ENCODE measurements around the gene DHX36.

The DHX36 gene

DNA sequence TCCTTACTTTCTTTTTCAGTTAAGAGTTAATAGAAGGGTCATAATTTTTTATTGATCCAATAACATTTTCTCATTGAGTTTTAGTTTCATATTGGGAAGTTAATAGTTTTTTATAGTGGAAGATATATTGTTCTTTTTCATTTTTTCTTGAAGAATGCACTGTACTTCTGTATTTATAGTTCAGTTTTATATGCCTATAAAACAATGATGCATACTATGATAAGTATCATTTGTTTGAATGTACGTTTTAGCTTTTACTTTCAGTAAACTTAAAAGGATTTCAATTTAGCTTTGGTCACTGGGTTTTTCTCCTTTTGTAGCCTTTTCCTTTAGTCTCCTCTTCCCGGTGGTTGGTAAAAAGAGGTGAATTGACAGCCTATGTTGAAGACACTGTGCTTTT, 98.8 kb downstream of the DHX36 start:
- Histone ChIP-seq H3K36me3 (ENCODE audit: control insufficient read depth in 2 of 2, insufficient read depth in 1 of 2, low read length in 2 of 2) (peaks cover 0 to 16% of the 10 kb centered on the region in 2 experiments; a peak in 1 of 3 replicates), H3K4me1 (ENCODE audit: control insufficient read depth, insufficient read depth, low read length) (no peaks in the 10 kb centered on the region), H3K27ac (ENCODE audit: extremely low read depth, low read depth, low read length) (no peak overlapping the region), H3K9me3 (ENCODE audit: control insufficient read depth, insufficient read depth, low read depth, low read length) (no peaks in the 10 kb centered on the region), H3K4me3 (ENCODE audit: low read depth, low read length) (no peak overlapping the region)
- ChIA-PET POLR2A (no interaction called here), CTCF (interaction anchor here (0.7 kb wide), 1 partner anchor 751 kb away, joined by 3 read pairs; no protein-coding TSS in a partner anchor)
- no peak for TF ChIP-seq ZNF239 (tag by site-specific recombination; IDR thresholded peaks at IDR 0.05)
- no peak for TF ChIP-seq ZNF596 (tag by site-specific recombination; IDR thresholded peaks at IDR 0.05)
- no peak for TF ChIP-seq ZEB2 (tag by site-specific recombination; IDR thresholded peaks at IDR 0.05)
- TF ChIP-seq ZNF670 (tag by site-specific recombination; IDR thresholded peaks at IDR 0.05; ENCODE audit: low read depth), result no peak
- TF ChIP-seq ZNF629 (tag by site-specific recombination; IDR thresholded peaks at IDR 0.05), result no peak
- TF ChIP-seq SALL2 (tag by site-specific recombination; IDR thresholded peaks at IDR 0.05; ENCODE audit: borderline replicate concordance), result no peak
- TF ChIP-seq, protein P1, sequence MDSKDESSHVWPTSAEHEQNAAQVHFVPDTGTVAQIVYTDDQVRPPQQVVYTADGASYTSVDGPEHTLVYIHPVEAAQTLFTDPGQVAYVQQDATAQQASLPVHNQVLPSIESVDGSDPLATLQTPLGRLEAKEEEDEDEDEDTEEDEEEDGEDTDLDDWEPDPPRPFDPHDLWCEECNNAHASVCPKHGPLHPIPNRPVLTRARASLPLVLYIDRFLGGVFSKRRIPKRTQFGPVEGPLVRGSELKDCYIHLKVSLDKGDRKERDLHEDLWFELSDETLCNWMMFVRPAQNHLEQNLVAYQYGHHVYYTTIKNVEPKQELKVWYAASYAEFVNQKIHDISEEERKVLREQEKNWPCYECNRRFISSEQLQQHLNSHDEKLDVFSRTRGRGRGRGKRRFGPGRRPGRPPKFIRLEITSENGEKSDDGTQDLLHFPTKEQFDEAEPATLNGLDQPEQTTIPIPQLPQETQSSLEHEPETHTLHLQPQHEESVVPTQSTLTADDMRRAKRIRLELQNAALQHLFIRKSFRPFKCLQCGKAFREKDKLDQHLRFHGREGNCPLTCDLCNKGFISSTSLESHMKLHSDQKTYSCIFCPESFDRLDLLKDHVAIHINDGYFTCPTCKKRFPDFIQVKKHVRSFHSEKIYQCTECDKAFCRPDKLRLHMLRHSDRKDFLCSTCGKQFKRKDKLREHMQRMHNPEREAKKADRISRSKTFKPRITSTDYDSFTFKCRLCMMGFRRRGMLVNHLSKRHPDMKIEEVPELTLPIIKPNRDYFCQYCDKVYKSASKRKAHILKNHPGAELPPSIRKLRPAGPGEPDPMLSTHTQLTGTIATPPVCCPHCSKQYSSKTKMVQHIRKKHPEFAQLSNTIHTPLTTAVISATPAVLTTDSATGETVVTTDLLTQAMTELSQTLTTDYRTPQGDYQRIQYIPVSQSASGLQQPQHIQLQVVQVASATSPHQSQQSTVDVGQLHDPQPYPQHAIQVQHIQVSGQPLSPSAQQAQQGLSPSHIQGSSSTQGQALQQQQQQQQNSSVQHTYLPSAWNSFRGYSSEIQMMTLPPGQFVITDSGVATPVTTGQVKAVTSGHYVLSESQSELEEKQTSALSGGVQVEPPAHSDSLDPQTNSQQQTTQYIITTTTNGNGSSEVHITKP (tag by site-specific recombination; IDR thresholded peaks at IDR 0.05), result no peak
- TF ChIP-seq ZNF777 (tag by site-specific recombination; IDR thresholded peaks at IDR 0.05; ENCODE audit: borderline replicate concordance), result no peak
- TF ChIP-seq OVOL3 (tag by site-specific recombination; IDR thresholded peaks at IDR 0.05), result no peak
- TF ChIP-seq ZNF184 (tag by site-specific recombination; IDR thresholded peaks at IDR 0.05), result no peak
- TF ChIP-seq, protein P2, sequence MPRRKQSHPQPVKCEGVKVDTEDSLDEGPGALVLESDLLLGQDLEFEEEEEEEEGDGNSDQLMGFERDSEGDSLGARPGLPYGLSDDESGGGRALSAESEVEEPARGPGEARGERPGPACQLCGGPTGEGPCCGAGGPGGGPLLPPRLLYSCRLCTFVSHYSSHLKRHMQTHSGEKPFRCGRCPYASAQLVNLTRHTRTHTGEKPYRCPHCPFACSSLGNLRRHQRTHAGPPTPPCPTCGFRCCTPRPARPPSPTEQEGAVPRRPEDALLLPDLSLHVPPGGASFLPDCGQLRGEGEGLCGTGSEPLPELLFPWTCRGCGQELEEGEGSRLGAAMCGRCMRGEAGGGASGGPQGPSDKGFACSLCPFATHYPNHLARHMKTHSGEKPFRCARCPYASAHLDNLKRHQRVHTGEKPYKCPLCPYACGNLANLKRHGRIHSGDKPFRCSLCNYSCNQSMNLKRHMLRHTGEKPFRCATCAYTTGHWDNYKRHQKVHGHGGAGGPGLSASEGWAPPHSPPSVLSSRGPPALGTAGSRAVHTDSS (tag by site-specific recombination; IDR thresholded peaks at IDR 0.05), result no peak
- no peak for TF ChIP-seq ZNF830 (tag by site-specific recombination; IDR thresholded peaks at IDR 0.05; ENCODE audit: low read depth)
- TF ChIP-seq BCL11B (tag by site-specific recombination; IDR thresholded peaks at IDR 0.05; ENCODE audit: low read depth), result no peak
- TF ChIP-seq ZNF558 (tag by site-specific recombination; IDR thresholded peaks at IDR 0.05), result no peak
- no peak for TF ChIP-seq KLF10 (tag by site-specific recombination; IDR thresholded peaks at IDR 0.05)

DNA sequence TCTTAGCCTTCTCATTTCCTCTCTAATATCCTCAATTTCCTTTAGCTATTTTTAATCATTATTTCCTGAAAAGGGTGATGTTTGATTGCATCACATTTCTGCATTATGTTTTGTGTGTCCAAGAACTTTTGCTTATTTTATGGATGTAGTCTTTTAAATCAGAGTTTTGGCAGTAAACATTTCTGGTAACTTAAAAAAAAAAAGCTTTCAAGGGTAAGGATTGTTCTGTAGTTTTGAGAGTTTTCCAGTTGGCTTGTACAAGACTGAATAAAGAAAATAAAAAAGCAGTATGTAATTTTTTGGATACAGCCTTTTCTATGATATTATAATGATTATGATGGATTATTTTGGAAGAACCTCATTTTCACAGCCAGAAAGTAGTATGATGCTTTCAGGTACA, 99.4 kb downstream of the DHX36 start:
- Histone ChIP-seq H3K9me3 (ENCODE audit: control insufficient read depth, insufficient read depth, low read depth, low read length) (no peaks in the 10 kb centered on the region), H3K4me3 (ENCODE audit: low read depth, low read length) (no peak overlapping the region), H3K4me1 (ENCODE audit: control insufficient read depth, insufficient read depth, low read length) (no peaks in the 10 kb centered on the region), H3K27ac (ENCODE audit: extremely low read depth, low read depth, low read length) (no peak overlapping the region), H3K36me3 (ENCODE audit: control insufficient read depth in 2 of 2, insufficient read depth in 1 of 2, low read length in 2 of 2) (peaks cover 0 to 21% of the 10 kb centered on the region in 2 experiments; a peak in 1 of 3 replicates)
- POLR2A ChIA-PET, result no interaction called here
- CTCF ChIA-PET, result no interaction called here
- TF ChIP-seq YY1 (tag by site-specific recombination; IDR thresholded peaks at IDR 0.05) (no peak), ZNF221 (tag by site-specific recombination; IDR thresholded peaks at IDR 0.05; ENCODE audit: borderline replicate concordance) (no peak), ZSCAN16 (tag by site-specific recombination; IDR thresholded peaks at IDR 0.05) (no peak), SP7 (tag by site-specific recombination; IDR thresholded peaks at IDR 0.05) (no peak), ZNF610 (tag by site-specific recombination; IDR thresholded peaks at IDR 0.05; ENCODE audit: borderline replicate concordance) (no peak), ZNF366 (tag by site-specific recombination; conservative IDR thresholded peaks at IDR 0.05) (no peak), ZNF510 (tag by site-specific recombination; IDR thresholded peaks at IDR 0.05; ENCODE audit: insufficient replicate concordance) (no peak), ZNF843 (tag by site-specific recombination; IDR thresholded peaks at IDR 0.05) (no peak), KLF8 (tag by site-specific recombination; IDR thresholded peaks at IDR 0.05) (no peak), SETDB1 (IDR thresholded peaks at IDR 0.05; ENCODE audit: insufficient read length, low read length) (no peak), ZNF121 (tag by site-specific recombination; IDR thresholded peaks at IDR 0.05) (no peak), ZNF501 (tag by site-specific recombination; IDR thresholded peaks at IDR 0.05) (no peak), ZNF350 (tag by site-specific recombination; IDR thresholded peaks at IDR 0.05) (no peak), ZNF146 (tag by site-specific recombination; IDR thresholded peaks at IDR 0.05) (no peak)
- TF ChIP-seq, protein P3, sequence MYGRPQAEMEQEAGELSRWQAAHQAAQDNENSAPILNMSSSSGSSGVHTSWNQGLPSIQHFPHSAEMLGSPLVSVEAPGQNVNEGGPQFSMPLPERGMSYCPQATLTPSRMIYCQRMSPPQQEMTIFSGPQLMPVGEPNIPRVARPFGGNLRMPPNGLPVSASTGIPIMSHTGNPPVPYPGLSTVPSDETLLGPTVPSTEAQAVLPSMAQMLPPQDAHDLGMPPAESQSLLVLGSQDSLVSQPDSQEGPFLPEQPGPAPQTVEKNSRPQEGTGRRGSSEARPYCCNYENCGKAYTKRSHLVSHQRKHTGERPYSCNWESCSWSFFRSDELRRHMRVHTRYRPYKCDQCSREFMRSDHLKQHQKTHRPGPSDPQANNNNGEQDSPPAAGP (tag by site-specific recombination; IDR thresholded peaks at IDR 0.05), result no peak
- TF ChIP-seq, protein P4, sequence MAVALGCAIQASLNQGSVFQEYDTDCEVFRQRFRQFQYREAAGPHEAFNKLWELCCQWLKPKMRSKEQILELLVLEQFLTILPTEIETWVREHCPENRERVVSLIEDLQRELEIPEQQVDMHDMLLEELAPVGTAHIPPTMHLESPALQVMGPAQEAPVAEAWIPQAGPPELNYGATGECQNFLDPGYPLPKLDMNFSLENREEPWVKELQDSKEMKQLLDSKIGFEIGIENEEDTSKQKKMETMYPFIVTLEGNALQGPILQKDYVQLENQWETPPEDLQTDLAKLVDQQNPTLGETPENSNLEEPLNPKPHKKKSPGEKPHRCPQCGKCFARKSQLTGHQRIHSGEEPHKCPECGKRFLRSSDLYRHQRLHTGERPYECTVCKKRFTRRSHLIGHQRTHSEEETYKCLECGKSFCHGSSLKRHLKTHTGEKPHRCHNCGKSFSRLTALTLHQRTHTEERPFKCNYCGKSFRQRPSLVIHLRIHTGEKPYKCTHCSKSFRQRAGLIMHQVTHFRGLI (tag by site-specific recombination; IDR thresholded peaks at IDR 0.05), result no peak

All from HEK293 (cell line).